Hippocampal formation (tissue), 2 donors: ENCODE measurements around the gene EVI5.
"Not testable (repeated sequence)": the region's sequence is repeated elsewhere in the genome, so short reads cannot be mapped to it uniquely, and the experiment has no call there.

Experiments used
- DNase-seq, 2 donors: peaks; one replicate each; lab custom pipeline; 2025; lab: John Stamatoyannopoulos, UW

Gene EVI5

GRCh38 chr1:92791487-92792066 lies 6.7 kb upstream of the EVI5 start:
- DNase-seq: no peak

DNA sequence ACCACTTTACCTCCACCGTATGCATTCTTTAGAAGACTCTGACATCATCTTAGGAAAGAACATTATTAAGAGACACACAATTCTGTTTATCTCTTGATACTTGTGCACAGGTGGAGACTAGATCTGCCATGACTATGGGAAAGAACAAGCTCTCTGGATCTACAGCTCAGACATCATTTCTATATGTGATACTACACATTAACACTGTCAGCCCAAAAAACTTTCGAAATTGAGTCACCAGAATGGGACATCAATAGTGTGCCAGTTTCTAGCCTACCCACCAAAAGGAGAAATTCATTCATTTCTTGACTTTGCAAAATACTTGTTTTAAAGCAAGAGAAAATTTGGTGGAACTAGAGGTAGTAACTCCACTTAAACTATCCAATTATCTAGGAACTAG lies 6.0 kb upstream of the EVI5 start:
- no peak for DNase-seq

GRCh38 chr1:92790081-92790480 lies 5.2 kb upstream of the EVI5 start:
- DNase-seq: no peak

DNA sequence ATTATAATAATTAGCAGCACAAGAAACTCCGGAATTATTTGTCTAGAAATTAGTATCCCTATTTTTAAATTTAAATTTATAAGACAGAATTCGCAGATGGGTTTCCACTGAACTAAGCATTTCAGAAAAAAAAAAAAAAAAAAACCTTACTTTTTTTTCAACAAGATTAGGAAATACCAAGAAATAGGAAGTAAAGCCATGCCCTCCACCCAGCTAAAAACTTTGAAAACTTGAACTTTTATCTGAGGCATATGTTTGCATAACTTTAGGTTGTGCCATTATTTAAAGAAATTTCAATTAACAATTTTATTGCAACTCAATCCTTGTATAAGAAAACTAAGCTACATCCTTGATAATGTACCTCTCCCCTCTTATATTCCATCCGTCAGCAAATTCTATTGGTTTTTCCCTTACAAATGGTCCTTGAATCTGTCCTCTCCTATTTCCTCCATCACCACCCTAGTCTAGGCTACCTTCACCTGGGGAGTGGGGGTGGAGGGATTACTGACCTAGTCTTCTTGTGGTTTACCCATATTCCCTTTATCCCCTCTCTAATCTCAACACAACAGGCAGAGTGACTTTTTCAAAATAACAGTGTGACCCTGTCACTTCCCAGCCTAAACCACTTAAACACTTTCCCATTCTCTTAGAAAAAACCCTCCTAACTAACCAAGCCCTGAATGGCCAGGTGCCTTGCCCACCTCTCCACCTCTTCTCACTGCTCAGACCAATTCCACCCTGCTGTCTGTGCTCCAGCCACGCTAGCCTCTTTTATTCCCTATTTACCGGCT lies 1.4 kb upstream of the EVI5 start:
- no peak for DNase-seq

GRCh38 chr1:92784021-92784638 lies 778 bp downstream of the EVI5 start:
- DNase-seq: no peak

GRCh38 chr1:92783550-92783949 lies 1.4 kb downstream of the EVI5 start:
- not testable (repeated sequence) for DNase-seq

DNA sequence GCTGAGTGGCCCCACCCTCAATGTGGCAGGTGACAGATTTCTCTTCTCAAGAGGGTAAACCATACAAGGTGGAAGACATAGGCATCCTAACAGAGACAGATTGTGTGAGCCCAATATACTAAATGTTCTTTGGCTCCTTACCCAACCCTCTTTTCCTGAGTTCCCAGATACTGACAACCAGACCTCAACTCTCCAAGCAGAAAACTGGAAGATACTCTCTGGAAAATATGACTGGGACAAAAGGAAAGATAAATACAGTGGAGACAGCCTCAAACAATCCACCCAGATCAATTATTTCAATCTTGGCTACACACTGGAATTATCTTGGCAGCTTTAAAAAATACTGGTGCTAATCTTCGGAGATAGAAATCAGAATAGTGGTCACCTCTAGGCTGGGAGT lies 6.5 kb downstream of the EVI5 start:
- DNase-seq: no peak

DNA sequence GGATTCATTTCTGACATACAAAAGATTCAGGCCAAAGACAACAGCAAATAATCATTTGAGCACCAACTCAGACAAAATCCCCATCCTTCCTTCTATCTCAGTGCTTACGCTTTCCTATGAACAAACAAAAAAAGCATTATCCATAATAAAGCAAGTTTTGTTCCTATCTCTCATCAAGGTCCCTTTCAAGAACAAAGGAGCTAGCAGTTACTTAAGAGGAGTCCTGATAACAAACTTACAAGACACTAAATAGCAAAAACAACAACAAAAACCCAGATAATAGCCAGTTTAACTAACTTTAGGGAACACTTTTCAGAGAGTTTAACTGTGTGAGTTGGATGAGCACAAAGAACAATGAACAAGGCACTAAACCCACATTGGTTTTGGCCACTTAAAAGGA lies 10.5 kb downstream of the EVI5 start:
- DNase-seq: no peak

DNA sequence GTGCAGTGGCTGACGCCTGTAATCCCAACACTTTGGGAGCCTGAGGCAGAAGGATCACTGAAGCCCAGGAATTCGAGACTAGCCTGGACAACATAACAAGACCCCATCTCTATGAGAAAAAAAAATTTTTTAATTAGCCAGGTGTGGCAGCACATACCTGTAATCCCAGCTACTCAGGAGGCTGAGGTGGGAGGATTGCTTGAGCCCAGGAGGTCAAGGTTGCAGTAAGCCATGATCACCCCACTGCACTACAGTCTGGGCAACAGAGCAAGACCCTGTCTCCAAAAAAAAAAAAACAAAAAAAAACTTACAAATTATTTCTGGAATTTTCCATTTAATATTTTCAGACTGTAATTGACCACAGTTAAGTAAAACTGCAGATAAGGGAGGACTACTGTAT lies 11.2 kb downstream of the EVI5 start:
- not testable (repeated sequence) for DNase-seq

DNA sequence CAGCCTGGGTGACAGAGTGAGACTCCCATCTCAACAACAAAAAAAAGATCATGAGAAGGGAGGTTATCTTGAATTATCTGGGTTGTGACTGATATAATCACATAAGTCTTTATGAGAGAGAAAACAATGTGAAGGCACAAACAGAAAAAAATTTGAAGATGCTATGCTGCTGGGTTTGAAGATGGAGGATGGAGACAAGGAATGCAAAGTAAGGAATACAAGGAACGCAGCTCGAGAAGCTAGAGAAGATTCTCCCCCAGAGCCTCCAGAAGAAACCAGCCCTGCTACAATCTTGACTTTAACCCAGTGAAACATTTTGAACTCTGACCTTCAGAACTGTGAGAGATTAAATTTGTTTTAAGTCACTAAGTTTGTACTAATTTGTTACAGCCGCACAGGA lies 15.1 kb downstream of the EVI5 start:
- no peak for DNase-seq

DNA sequence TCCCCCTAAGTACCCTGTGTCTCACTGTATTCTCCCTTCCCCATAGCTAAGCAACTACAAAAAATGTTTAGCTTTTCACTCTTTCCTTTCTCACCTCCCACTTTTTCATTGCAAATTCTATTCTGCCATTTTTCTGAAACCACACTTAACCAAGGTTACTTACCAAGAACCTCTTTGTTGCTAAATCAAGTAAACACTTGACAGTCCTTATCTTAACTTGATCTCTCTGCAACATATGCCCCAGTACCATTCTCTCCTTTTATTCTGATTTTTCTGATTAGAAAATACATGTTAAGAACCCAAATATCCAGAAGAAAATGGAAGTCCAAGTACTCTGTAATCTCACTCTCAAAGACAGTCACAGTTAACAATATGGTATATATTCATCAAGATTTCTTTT lies 16.0 kb downstream of the EVI5 start:
- DNase-seq: no peak

- no peak for DNase-seq
Observed at GRCh38 chr1:92768296-92768695, 16.6 kb downstream of the EVI5 start.

- DNase-seq: no peak
Observed at GRCh38 chr1:92764116-92764515, 20.8 kb downstream of the EVI5 start.

- no peak for DNase-seq
Observed at GRCh38 chr1:92762355-92762754, 22.6 kb downstream of the EVI5 start.

GRCh38 chr1:92759361-92759760 lies 25.5 kb downstream of the EVI5 start:
- no peak for DNase-seq

DNA sequence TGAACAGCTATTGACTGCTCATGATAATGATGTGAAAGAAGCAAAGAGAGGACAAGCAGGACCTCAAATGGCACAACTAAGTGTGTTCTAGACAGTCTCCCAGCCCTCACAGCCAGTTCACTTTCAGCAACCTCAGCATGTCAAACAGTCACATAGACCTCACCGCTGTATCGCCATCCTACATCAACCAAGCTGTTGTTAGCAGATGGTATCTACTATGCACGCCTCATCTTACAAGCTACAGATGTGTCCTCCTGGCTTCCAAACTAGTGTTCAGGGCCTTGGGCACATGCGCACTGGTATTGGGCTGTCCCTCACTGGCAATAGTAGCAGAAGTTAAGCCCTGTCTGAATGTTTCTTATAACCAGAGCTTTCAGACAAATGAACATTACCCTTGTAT lies 28.4 kb downstream of the EVI5 start:
- no peak for DNase-seq

GRCh38 chr1:92755541-92756461 lies 29.1 kb downstream of the EVI5 start:
- DNase-seq: peak; percentile 51 to 66

GRCh38 chr1:92754719-92755050 lies 30.2 kb downstream of the EVI5 start:
- DNase-seq: no peak

DNA sequence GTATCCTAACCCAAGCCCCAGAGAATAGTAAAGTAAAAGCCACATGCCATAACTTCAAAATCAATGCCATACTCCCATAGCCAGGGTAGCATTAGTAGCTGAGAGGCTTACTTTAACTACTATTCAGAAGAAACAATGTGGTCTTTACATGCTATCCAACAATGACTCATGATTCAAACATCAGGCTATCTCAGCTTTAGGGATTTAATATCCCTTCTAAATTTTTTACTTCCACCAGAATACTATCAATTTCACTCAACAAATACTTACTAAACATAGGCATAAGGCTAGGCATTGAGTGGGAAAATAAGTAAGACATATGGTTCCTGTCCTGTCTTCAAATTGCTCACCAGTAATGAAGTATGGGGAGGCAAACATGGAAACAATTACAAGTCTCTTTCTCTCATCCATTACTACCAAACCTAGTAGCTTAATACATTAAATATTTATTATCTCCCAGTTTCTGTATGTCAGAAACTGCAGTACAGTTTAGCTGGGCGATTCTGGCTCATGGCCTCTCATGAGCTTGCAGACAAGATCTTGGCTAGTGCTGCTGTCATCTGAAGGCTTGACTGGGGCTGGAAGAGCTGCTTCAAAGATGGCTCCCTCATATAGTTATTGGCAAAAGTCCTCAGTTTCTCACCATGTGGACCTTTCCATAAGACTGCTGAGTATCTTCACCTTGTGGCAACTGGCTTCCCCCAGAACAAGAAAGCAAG lies 30.7 kb downstream of the EVI5 start:
- DNase-seq: no peak

DNA sequence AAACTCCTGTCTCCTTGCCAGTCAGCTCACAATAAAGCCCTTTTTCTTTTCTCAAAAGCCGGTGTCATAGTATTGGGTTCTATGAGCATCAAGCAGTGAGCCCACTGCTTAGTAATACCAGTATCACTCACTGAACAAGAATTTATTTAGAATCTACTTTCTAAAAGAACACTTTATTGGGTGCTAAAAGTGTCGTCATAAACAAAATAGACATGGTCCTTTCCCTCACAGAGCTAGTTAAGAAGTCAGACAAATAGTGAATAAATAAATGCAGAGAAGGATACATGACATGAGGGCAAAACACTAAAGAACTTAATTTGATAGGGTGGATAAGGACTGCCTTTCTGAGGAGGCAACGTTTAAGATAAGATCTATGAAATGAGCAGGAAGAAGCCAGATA lies 32.2 kb downstream of the EVI5 start:
- DNase-seq: no peak

- DNase-seq: peak; percentile 33 to 71
Observed at GRCh38 chr1:92749024-92749634, 35.8 kb downstream of the EVI5 start.
